GM04503 (cell line): ENCODE results near the gene KREMEN1.
"Not testable (repeated sequence)": the region's sequence is repeated elsewhere in the genome, so short reads cannot be mapped to it uniquely, and the experiment has no call there.

Source experiments
- DNase-seq: peaks from one replicate; pipeline ENCODE4 v3.0.0-alpha.2; 2012; ENCODE audit warnings: low read depth

The KREMEN1 gene

GRCh38 chr22:29079218-29079901 is 6.5 kb downstream of the KREMEN1 start:
- no peak for DNase-seq

GRCh38 chr22:29080106-29080975 is 7.5 kb downstream of the KREMEN1 start:
- DNase-seq = no peak

DNA sequence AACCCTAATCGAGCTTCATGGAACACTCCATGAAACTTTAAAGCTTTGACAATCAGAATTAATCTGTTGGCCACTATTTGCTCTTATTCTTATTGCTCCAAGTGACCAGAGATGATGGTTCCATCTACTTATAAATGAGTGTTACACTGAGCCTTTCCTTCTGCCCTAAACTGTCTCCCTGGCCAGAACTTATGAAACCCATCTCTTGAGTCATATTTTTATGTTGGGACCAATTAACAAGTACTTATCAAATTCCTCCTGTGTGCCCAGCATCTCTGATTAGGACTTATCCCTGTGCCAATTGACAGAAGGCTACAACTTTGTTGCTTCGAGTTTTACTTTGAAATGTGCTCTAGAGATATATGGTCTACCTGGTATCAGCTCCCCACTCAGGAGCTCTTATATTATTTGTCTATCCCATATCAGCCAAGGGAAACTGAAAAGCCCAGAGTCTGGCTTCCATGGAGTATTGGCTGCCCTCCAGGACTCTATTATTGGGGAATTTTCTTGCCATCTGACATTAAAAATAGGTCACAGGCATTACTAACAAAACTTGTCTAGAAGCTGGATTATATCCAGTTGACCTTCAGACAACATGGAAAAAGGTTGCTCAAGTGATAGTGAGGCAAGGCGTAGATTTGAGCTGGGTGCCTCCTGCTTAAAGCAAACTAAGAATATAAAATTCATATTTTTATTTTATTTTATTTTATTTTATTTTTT is 8.8 kb downstream of the KREMEN1 start:
- no peak for DNase-seq

DNA sequence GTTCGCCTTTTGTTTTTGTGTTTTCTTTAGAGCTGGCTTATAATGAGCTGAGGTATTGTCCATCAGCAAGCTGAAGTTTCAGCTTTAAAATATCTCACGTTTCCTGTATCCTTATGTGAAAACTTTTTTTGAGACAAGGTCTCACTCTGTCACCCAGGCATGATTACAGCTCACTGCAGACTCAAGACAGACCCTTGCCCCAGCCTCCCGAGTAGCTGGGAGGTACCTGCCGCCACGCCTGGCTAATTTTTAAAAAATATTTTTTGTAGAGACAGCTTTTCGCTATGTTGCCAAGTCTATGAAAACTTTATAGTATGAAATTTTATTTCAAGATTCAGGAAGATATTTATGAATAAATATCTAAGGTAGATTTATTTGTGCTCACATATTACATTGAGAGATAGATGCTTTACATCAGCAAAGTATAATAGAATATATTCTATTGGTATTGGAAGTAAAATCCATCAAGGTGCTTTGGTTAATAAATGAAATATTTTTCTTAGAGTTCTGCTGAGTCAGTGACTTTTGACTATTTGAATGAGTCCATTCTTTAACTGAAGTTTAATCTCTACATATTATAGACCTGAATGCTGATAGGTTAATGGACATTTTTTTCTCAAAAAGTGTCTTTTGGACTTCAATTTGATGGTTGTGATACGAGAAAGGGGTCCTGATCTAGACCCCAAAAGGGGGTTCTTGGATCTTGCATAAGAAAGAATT is 10.2 kb downstream of the KREMEN1 start:
- DNase-seq = no peak

DNA sequence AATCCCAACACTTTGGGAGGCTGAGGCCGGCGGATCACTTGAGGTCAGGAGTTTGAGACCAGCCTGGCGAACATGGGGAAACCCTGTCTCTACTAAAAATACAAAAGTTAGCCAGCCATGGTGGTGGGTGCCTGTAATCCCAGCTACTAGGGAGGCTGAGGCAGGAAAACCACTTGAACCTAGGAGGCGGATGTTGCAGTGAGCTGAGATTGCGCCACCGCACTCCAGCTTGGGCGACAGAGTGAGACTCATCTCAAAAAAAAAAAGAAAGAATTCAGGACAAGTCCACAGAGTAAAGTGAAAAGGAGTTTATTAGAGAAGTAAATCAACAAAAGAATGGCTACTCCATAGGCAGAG is 10.7 kb downstream of the KREMEN1 start:
- not testable (repeated sequence) for DNase-seq

- DNase-seq = no peak
These were observed 11.2 kb downstream of the KREMEN1 start for GRCh38 chr22:29083933-29084591.

- no peak for DNase-seq
These were observed 14.2 kb downstream of the KREMEN1 start for GRCh38 chr22:29087012-29087411.

DNA sequence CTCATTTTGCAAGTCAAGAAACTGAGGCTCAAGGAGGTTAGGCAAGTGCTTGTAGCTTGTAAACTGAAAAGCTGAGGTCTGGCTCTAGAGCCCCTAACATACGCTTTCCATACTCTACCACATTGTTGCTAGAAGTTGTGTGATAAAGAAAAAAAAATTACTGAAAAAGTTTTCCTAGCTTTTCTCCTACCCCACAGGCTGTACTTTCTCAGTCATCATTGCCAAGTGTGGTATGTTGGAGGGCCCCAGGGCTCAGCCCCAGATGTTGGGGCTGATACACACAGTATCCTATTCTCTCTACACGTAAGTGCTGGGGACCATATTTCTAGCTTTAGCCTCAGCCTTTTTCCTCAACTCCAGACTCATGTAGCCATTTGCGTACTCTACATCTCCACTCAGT is 16.0 kb downstream of the KREMEN1 start:
- DNase-seq = no peak

GRCh38 chr22:29089507-29089906 is 16.7 kb downstream of the KREMEN1 start:
- DNase-seq = no peak

DNA sequence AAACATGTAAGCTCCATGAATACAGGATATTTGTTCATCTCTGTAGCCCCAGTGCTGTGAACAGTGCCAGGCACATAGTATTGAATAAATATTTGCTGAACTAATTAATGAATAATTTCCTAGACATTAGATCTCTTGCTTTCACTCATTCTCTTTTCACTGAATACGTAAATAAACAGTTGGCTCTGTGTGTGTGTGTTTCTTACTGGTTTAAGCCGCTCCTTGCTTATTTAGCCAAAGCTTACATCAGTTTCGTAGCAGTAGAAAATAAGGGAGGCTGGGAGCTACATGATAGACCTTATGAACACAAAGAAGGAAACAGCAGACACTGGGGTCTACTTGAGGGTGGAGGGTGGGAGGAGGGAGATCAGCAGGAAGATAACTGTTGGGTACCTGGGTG is 17.2 kb downstream of the KREMEN1 start:
- no peak for DNase-seq

- no peak for DNase-seq
These were observed 19.4 kb downstream of the KREMEN1 start for GRCh38 chr22:29092243-29092642.

- DNase-seq = no peak
These were observed 20.2 kb downstream of the KREMEN1 start for GRCh38 chr22:29093030-29093429.

DNA sequence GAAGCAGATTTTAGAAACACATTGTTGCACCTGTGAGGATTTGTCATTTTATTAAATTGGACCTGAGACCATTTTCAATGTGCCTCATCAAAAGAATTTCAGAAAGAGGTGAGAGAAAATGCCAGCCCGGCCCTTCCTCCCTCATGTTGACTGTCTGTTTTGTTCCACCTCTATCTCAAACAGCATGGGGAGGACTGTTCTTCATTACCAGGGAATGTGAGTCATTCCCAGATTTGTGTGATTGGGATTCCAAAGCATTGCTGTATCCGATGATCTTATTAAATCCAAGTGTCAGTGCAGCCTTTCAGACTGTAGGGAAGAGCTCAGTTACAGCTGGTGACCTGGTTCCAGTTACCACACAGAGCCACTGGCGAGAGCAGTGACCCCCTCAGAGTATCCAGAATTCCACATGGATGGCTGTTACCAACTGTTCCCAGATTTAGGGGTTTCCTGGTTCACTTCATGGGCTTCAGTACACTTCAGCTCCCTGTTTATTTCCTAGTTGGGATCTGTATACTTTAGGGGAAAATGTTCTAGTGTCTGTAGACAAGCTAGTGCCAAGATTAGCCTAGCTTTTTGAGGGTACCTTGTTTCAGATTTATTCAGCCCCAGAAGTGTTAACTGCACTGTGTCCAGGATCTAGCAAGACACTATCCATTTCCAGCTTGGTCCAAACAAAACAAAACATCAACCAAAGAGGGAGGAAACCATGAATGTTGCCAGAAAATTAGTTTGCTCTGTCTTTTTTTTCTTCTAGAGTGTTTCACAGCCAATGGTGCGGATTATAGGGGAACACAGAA is 20.9 kb downstream of the KREMEN1 start:
- peak; percentile 76 for DNase-seq

GRCh38 chr22:29095459-29095858 is 22.6 kb downstream of the KREMEN1 start:
- DNase-seq = no peak

DNA sequence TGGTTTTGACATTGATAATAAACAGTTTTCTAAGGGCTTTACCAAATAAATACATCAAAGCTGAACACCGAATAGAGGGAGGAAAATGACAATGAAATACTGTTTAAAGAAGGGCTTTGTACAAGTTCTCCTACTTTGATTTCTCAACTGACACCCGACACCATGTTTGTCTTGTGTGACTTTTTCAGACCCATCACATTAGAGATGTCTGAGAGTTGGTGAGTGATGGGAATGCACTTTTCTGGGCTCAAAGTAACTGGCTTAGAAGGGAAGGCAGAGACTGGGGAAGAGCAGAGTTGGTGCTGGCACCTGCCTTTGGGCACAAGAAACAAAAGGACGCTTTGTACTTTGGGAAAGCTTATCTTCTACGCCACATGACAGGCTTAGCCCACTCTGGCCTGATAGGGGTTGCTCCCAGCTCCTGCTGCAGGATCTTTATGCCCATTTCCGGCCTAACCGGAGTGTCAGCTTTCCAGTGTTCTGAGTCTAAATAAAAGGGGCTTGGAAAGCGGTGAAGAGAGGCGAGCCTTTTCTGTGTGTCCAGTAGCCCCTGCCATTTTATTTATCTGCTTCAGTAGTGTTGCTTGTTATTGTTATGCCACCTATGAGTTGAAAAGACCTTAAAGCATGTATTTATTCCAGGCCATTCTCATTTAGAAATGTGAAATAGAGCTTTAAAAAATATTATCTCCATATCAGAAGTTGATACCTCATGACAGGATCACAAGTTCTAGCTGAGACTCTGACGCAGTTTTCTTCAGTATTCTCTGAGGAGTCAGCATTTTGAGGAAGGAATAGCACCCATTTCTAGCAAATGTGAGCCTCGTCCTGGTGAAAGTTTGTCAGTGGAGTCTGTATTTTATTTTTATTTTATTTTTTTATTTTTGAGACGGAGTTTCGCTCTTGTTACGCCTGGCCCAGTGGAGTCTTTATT is 24.2 kb downstream of the KREMEN1 start:
- no peak for DNase-seq

DNA sequence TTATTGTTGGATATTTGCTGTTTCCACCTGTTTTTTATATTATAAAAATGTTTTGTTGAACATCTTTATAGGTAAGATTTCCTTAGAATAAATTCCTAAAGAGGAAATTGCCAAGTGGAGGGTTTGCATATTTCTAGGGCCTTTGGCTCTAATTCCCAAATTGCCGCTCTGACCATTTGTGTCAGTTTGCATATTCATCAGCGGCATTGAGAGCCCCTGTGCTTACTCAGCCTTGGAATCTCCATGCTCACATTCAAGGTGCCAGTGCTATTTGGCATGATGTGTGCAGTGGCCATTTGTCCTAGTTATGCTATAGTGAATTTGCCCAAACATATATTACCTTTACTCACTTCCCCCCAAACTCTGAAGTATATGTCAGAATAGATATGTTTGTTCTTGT is 25.5 kb downstream of the KREMEN1 start:
- DNase-seq = no peak

- DNase-seq = no peak
These were observed 29.5 kb downstream of the KREMEN1 start for GRCh38 chr22:29102300-29102699.

GRCh38 chr22:29103121-29103520 is 30.3 kb downstream of the KREMEN1 start:
- no peak for DNase-seq

GRCh38 chr22:29105468-29105867 is 32.6 kb downstream of the KREMEN1 start:
- no peak for DNase-seq

DNA sequence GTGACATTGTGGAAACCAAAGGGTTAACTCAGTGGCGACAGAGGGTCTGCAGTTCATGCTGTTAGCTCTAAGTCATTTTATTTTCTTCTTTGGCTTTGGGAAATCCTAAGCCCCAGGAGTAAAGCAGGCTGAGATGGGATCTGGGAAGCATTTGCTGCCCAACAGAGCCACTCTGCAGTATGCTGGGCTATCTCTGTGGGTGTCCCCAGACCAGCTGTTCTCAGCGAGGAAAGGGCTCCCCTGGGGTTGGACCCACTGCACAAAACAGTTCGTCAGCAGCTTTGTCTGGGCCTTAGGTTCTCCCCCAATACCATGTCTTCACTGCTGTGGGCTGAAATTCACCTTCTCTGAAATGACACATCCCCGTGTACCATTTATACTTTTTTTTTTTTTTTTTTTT is 34.0 kb downstream of the KREMEN1 start:
- DNase-seq = no peak
